ENCODE data around the gene ARHGAP27.

DNA sequence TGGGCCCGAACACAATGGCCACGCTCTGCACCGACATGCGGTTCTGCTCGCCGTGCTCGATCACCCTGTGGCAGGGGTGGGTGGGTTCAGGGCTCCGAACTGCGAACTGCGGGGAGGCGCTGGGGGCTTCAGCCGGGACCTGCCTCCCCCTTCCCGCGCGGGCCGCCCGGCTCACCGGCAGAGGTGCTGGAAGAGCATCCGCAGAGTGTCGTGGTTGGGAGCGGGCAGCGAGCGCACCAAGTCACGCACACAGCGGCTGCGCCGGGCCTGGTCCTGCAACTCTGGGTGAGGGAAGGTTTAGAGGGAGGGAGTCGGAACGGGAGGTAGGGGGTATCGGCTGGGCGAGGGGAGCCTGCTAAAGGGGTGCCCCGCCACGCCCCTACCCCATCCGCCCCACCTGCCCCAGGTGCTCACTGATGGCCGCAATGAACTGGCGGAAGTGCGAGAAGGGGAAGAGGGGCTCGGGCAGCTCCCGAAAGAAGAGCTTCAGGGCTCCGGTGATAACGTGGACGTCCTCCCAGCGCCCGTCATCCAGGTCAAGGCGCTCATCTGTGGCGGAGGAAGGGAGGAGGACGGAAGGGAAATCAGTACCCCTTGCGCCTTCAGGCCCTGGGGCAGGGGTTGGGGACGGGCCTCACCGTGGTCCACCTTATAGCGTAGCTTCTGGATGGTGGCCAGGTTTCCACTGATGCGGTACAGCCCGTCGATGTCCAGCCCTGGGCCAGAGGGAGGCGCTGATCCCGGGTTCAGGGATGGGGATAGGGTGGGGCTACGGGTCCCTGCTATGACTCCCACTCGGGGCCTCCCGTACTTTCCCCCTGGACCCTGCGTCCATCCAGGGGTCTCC lies 36.9 kb downstream of the ARHGAP27 start:
- no peak for TF ChIP-seq EZH2 (IDR thresholded peaks at IDR 0.05; ENCODE audit: borderline replicate concordance, low read length)
- TF ChIP-seq, protein P1, sequence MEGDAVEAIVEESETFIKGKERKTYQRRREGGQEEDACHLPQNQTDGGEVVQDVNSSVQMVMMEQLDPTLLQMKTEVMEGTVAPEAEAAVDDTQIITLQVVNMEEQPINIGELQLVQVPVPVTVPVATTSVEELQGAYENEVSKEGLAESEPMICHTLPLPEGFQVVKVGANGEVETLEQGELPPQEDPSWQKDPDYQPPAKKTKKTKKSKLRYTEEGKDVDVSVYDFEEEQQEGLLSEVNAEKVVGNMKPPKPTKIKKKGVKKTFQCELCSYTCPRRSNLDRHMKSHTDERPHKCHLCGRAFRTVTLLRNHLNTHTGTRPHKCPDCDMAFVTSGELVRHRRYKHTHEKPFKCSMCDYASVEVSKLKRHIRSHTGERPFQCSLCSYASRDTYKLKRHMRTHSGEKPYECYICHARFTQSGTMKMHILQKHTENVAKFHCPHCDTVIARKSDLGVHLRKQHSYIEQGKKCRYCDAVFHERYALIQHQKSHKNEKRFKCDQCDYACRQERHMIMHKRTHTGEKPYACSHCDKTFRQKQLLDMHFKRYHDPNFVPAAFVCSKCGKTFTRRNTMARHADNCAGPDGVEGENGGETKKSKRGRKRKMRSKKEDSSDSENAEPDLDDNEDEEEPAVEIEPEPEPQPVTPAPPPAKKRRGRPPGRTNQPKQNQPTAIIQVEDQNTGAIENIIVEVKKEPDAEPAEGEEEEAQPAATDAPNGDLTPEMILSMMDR (conservative IDR thresholded peaks at IDR 0.05 in 1 of 2, IDR thresholded peaks at IDR 0.05 in 1 of 2; ENCODE audit: extremely low read depth in 1 of 2, insufficient read depth in 1 of 2, low read depth in 1 of 2, low read length in 2 of 2): no peak
